HG03045 (cell line): ENCODE measurements around the gene LRRFIP1.
"Not testable (repeated sequence)": the region's sequence is repeated elsewhere in the genome, so short reads cannot be mapped to it uniquely, and the experiment has no call there.

Experiments
- ATAC-seq: cut with Tn5 transposase; IDR thresholded peaks from one replicate; pipeline ENCODE4 v1.9.1; 2021; ENCODE audit warnings: mild to moderate bottlenecking, moderate library complexity; ENCODE audit not compliant: unreplicated experiment

Gene LRRFIP1

DNA sequence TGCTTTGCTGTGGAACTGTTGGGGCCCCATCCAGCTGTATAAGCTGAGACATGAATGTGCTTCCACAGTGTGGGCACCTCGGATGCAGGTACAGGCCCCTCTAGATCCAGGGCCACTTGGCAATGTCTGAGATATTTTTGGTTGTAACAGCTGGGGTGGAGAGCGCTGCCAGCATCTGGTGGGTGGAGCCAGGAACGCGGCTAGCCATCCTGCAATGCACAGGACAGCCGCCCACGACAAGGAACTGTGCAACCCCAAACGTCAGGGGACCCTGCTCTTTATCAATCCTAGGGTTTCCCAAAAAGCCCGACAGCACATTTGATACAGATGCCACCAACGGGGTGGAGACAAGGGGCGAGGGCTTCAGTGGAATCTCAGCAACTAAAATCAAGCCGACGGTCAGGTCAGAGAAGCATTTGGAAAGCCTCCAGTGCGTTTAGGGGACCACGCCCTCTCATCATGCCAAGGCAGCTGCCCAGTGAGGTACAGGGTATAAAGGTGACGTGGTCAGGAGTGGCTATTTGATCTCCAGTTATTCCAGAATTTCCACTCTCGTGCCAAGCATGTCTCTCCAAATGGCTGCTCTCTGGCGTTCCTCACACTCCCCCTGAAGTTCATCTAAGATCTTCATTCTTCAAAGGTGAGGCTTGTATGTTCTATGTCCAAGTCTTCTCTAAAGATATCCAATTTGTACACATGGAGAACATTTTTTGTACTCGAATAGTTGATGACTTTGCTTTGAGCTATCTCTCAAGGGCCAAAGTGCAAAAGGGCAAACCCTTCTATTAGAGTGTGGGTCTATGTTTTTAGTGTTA lies 55.7 kb downstream of the LRRFIP1 start:
- ATAC-seq, result no peak

GRCh38 chr2:237685408-237685807 lies 58.0 kb downstream of the LRRFIP1 start:
- ATAC-seq, result no peak

GRCh38 chr2:237686659-237687136 lies 59.3 kb downstream of the LRRFIP1 start:
- ATAC-seq, result no peak

GRCh38 chr2:237688081-237688480 lies 60.7 kb downstream of the LRRFIP1 start:
- ATAC-seq, result no peak

- ATAC-seq, result not testable (repeated sequence)
These were observed 61.2 kb downstream of the LRRFIP1 start for GRCh38 chr2:237688541-237688940.

- no peak for ATAC-seq
These were observed 62.1 kb downstream of the LRRFIP1 start for GRCh38 chr2:237689336-237690131.

DNA sequence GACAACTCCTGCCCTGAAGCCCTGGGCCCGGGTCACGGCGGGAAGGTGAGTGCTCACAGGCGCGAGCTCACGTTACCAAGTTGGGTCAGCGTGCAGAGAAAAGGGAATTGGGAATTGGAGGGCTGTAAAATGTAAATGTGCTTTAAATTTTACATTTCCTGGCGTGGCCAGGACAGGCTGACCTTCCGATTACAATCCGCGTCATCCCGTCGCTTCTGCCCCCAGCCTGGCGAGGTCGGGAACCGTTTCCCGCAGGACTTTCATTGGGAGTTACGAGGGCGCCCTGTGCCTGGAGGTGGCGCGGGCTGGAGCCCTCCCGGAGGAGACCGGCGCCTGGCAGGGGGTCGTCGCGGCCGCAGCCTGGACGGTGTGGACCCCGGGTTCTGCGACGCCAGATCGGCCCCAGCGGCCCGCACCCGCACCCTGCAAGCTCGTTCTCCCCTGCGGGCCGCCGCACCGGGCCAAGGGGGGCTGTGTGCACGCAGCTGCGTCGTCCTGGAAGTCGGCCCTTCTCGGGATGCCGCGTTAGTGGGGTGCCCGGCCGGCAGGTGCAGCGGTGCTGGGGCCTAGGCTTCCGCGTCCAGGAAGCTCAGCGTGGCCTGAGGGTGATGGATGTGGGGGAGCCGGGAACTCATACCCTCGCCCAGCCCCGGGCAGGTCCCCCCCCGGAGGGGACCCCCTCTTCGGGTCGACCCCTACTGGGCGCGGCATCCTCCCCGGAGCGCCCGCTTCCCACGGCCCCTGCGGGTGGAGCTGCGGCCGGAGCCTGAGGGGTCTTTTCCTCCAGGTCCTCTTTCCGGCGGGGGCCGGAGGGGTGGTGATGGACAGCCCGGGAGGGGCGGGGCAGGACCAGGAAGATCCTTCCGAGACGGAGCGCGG lies 63.9 kb downstream of the LRRFIP1 start:
- peak; percentile 47 for ATAC-seq

DNA sequence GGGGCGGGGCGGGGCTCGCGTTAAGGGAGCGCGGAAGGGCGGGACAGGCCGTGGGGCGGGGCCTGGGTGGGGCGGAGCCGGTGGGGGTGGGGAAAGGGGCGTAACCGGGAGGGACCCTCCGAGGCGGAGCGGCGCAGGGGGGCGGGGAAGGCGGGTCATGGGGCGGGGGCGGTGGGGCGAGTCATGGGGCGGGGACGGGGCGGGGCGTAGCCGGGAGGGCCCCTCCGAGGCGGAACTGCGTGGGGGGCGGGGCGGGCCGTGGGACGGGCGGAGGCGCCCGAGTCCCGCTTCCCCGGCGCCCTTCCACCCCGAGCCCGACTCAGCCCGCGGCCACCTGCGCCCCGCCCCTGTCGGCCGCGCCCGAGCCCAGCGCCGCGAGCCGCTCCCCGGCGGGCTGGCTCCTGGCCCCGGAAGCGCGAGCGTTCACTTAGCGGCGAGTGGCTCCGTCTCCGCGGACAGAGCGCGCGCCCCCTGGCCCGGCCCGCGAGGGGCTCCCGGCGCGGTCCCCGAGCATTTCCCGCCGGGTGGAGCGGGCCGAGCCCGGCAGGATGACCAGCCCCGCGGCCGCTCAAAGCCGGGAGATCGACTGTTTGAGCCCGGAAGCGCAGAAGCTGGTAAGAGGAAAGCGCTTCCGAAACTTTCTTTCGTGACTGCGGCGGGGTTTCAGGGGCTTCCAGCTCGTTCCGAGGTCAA lies 64.7 kb downstream of the LRRFIP1 start:
- peak; percentile 61 for ATAC-seq

GRCh38 chr2:237692601-237693290 lies 65.4 kb downstream of the LRRFIP1 start:
- ATAC-seq, result peak; percentile 14

DNA sequence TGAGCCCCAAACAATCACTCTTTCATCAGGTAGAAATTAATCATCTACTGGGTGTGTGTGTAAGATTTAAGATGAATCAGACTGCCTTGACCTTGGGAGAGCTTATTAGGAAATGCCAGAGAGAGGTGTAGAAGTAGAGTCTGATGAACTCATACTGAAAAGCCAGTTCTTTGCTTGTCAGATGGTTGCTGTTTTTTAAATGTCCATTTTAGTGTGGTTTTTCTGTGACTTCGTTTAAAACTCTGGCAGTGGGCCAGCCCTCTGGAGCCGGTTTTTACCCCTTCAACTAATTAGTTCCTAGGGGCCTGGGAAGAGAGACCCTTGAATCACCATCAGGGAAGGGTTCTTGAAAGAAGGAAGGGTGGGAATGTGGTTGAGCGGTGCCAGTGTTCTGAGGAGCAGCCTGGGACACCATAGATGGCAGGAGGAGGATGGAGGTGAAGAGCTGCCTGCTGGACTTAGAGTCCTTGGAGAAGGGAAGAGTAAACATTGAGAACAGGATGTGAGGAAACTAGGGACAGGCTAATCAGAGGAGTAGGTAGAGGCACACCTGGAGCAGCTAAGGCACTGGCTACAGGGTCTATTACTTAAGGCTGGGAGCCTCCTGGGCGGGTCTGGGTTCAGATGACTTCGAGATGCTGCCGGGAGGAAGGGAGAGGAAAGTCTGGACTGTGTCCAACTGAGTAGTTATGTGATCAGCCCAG lies 66.1 kb downstream of the LRRFIP1 start:
- ATAC-seq, result no peak

GRCh38 chr2:237694415-237695194 lies 67.2 kb downstream of the LRRFIP1 start:
- ATAC-seq, result no peak

GRCh38 chr2:237695201-237695780 lies 67.9 kb downstream of the LRRFIP1 start:
- ATAC-seq, result no peak

DNA sequence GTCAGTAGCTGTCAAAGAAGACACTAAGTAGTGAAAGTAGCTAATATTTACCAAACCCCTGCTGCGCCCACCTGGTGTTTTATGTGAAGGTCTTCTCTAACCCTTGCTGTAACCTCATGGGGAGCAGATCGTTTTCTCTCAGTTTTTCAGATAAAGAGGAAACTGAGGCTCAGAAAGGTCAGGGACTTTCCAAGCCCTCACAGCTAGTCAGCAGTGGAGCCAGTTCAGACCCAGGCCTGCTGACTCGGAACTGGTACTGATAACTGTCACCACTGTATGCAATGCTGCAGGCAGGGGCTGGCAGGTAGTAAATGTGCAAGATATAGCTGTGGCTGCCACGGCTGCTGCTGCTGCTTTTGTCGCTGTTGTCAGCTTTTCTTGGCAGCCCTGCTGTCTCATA lies 69.1 kb downstream of the LRRFIP1 start:
- peak; percentile 20 for ATAC-seq

DNA sequence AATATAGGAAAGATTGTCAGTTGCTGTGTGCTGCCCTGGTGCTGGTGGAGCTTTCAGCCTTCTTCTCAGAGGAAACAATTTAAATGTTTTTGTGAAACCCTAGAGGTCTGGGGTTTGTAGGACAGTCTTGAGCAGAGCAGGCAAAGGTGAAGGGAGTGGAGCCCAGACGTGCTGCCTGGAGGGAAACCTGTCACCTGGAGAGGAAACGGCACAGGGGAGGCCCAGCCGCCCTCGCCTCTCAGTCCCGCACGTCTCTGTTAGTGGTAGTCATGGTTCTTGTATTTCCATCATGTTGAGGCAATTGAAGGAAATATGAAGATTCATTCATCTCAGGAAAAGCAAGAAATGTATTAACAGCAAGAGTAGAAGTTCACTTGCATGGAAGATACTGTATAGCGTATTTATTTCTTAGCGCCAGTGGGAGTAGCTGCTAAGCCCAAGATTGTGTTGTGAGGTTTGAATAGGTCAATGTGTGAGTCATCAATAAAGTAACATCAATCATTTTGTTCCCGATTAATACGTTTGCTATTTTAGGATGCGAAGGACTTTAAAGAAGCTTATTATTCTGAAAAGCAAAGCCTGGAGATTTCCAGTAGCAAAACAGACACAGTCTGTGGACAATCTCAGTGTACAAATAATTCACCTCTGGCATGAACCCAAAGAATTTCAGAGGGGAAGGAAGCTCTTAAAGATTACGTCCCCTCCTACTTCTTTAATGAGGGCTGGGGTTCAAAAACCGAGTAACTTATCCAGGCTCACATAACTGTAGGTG lies 70.4 kb downstream of the LRRFIP1 start:
- no peak for ATAC-seq

- ATAC-seq, result no peak
These were observed 70.9 kb downstream of the LRRFIP1 start for GRCh38 chr2:237698358-237698694.

DNA sequence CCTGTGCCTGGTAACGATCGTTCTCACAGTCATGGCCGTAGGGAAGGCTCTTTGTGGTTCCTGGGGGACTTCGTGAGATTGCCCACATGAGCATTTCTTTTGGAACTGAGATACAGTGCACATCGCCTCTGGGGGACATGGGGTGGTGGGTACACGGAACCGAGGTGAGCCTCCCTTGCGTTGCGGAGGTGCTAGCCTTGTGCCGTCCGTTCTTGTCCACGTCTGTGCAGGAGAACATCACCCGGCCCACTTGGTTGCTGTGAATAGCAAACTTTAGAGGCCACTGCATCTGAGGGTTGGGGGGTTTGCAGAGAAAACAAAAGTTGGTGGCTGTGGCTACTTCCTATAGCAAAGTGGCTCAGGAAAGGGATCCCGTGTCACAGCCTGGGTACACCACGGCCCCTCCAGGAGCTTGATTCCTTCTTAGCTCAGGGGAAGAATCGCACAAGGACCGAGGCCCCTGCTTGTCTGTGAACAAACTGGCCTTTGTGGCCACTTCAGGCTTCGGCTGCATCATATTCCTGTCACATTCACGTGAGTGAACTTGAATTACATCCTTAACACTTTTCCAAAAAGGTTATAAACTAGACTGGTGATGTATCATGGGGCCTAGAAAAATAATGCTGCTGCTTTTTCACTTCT lies 72.6 kb downstream of the LRRFIP1 start:
- ATAC-seq, result no peak

- ATAC-seq, result peak; percentile 35
These were observed 73.2 kb downstream of the LRRFIP1 start for GRCh38 chr2:237700512-237701032.
